ENCODE results near the gene RNF31.

Gene RNF31

GRCh38 chr14:24138396-24139271 is 8.7 kb upstream of the RNF31 start:
- DNase-seq: no peak

GRCh38 chr14:24139272-24139934 is 7.9 kb upstream of the RNF31 start:
- DNase-seq: no peak

GRCh38 chr14:24141097-24141880 is 6.0 kb upstream of the RNF31 start, which contains the start of gene EMC9:
Gene EMC9, minus strand, starts transcription at chr14:24141591. Its CDS starts 287 bp downstream, at chr14:24141304.
- peak; percentile 98 to 99 for DNase-seq

- no peak for DNase-seq
Measured at GRCh38 chr14:24143511-24143910, 3.8 kb upstream of the RNF31 start.

- DNase-seq: no peak
Measured at GRCh38 chr14:24144451-24144850, 2.8 kb upstream of the RNF31 start.

- DNase-seq: no peak
Measured at GRCh38 chr14:24145219-24145618, 2.1 kb upstream of the RNF31 start.

GRCh38 chr14:24145690-24146452 is 1.4 kb upstream of the RNF31 start:
- DNase-seq: no peak

- DNase-seq: peak; percentile 81 to 84
Measured at GRCh38 chr14:24146453-24146977, 783 bp upstream of the RNF31 start, which contains the start of gene PSME2. Gene PSME2, minus strand, starts transcription at chr14:24146610. Its CDS starts 29 bp downstream, at chr14:24146581.

GRCh38 chr14:24147761-24148428 is 597 bp downstream of the RNF31 start:
- DNase-seq: no peak

GRCh38 chr14:24149302-24149969 is 2.1 kb downstream of the RNF31 start:
- no peak for DNase-seq

- no peak for DNase-seq
Measured at GRCh38 chr14:24150061-24150460, 2.8 kb downstream of the RNF31 start.

GRCh38 chr14:24150567-24150966 is 3.3 kb downstream of the RNF31 start:
- no peak for DNase-seq

GRCh38 chr14:24150993-24151392 is 3.7 kb downstream of the RNF31 start:
- no peak for DNase-seq

GRCh38 chr14:24151404-24152080 is 4.2 kb downstream of the RNF31 start:
- no peak for DNase-seq

GRCh38 chr14:24155100-24155499 is 7.8 kb downstream of the RNF31 start:
- DNase-seq: no peak

GRCh38 chr14:24156840-24157239 is 9.5 kb downstream of the RNF31 start:
- no peak for DNase-seq

GRCh38 chr14:24157331-24157730 is 10.0 kb downstream of the RNF31 start:
- no peak for DNase-seq

- DNase-seq: no peak
Measured at GRCh38 chr14:24159777-24160498, 12.6 kb downstream of the RNF31 start.

- DNase-seq: no peak
Measured at GRCh38 chr14:24160499-24160849, 13.2 kb downstream of the RNF31 start.
